Coronary artery (tissue), 2 donors: ENCODE results near the gene ABTB2.

Experiments used
- DNase-seq: peaks from one replicate; pipeline ENCODE4 v3.0.0-alpha.2; 2017; ENCODE audit warnings: low spot score
- H3K27ac ChIP-seq, 2 donors: fragments of 200-600 bp; sonication (generic); one replicate each; pipeline ENCODE4 v1.5.1; 2016 to 2019
- H3K4me3 ChIP-seq: fragments of 200-600 bp; sonication (generic); 2 replicates; pipeline ENCODE4 v1.5.1; 2016; ENCODE audit warnings: mild to moderate bottlenecking, moderate library complexity
- CTCF ChIP-seq: fragments of 200-600 bp; sonication (generic); IDR thresholded peaks from one replicate; pipeline ENCODE4 v1.5.1; 2019; ENCODE audit warnings: antibody characterized with exemption

The ABTB2 gene

GRCh38 chr11:34267417-34267816 lies 90.4 kb downstream of the ABTB2 start:
- DNase-seq, result no peak
- Histone ChIP-seq H3K4me3 (no peak overlapping the region), H3K27ac (peak overlapping the region; percentile 27 to 68)
- TF ChIP-seq CTCF, result no peak

- DNase-seq, result no peak
- TF ChIP-seq CTCF, result no peak
- Histone ChIP-seq H3K27ac (peak overlapping the region; percentile 27 to 68), H3K4me3 (no peak overlapping the region)
These were observed 90.8 kb downstream of the ABTB2 start for GRCh38 chr11:34267013-34267412.

- H3K27ac ChIP-seq, result peak overlapping the region; percentile 27 to 68
- H3K4me3 ChIP-seq, result peak overlapping the region; percentile 0
- no peak for DNase-seq
- TF ChIP-seq CTCF, result no peak
These were observed 91.5 kb downstream of the ABTB2 start for GRCh38 chr11:34266090-34266912.

- H3K27ac ChIP-seq, result no peak overlapping the region
- DNase-seq, result no peak
- no peak for TF ChIP-seq CTCF
These were observed 93.3 kb downstream of the ABTB2 start for GRCh38 chr11:34264303-34265110.

GRCh38 chr11:34263441-34264091 lies 94.2 kb downstream of the ABTB2 start:
- no peak for TF ChIP-seq CTCF
- no peak for DNase-seq
- H3K4me3 ChIP-seq, result no peak overlapping the region
- no peak overlapping the region for H3K27ac ChIP-seq

More at GRCh38 chr11:34264303-34265110, 93.3 kb downstream of the ABTB2 start:
- H3K4me3 ChIP-seq, result no peak overlapping the region

GRCh38 chr11:34262531-34263081 lies 95.2 kb downstream of the ABTB2 start:
- Histone ChIP-seq H3K4me3 (no peak overlapping the region), H3K27ac (no peak overlapping the region)
- DNase-seq, result no peak
- no peak for TF ChIP-seq CTCF
